Sigmoid colon (tissue), 3 donors: ENCODE data around the gene EFEMP1.

ENCODE experiments used
- CTCF ChIP-seq, 4 experiments: fragments of 450-650 bp in 3 of 4; fragments of 200-600 bp in 1 of 4; IDR thresholded peaks; one replicate each; pipeline ENCODE4 v1.5.1; 2016 to 2019; ENCODE audit warnings: antibody characterized with exemption in 4 of 4, mild to moderate bottlenecking in 3 of 4, moderate library complexity in 2 of 4
- POLR2A ChIP-seq, 2 donors: fragments of 450-650 bp; IDR thresholded peaks; one replicate each; pipeline ENCODE4 v1.6.1; 2016; ENCODE audit warnings: antibody characterized with exemption in 2 of 2, mild to moderate bottlenecking in 2 of 2, moderate library complexity in 2 of 2

DNA sequence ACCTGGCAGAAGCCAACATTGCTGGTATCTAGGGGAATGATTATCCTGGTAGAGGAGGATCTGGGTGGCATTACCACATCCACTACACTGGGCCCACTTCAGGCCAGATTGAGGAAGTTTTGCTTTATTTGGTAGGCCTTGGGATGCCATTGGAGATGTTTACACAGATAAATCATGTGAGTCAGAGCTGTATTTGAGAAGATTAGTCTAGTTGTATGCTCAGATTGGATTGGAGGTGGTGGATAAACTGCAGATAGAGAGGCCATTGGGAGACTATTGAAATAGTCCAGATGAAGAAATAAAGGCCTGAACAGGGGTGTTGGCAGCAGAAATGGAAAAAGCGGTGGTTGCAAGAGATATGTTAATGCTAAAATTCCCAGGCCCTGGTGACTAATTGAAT, 81.5 kb downstream of the EFEMP1 start:
- TF ChIP-seq CTCF (IDR thresholded peaks at IDR 0.05): no peak
- TF ChIP-seq POLR2A (IDR thresholded peaks at IDR 0.05): no peak
